NCI-H146 treated with DMSO at 0.1 percent for 48 hours (cell line): ENCODE measurements around the gene CSK.

Experiments used
- DNase-seq: peaks from one replicate; lab custom pipeline; 2025; ENCODE audit not compliant: unreplicated experiment; lab: John Stamatoyannopoulos, UW

Gene CSK

GRCh38 chr15:74841891-74842373 is 60.1 kb downstream of the CSK start:
- DNase-seq, result no peak

GRCh38 chr15:74842581-74843444 is 60.9 kb downstream of the CSK start, which contains the start of gene ULK3:
ULK3 (minus strand) TSS chr15:74843156; CDS start chr15:74843105, 51 bp downstream.
- peak; percentile 83 for DNase-seq

GRCh38 chr15:74843445-74843828 is 61.6 kb downstream of the CSK start:
- DNase-seq, result no peak

DNA sequence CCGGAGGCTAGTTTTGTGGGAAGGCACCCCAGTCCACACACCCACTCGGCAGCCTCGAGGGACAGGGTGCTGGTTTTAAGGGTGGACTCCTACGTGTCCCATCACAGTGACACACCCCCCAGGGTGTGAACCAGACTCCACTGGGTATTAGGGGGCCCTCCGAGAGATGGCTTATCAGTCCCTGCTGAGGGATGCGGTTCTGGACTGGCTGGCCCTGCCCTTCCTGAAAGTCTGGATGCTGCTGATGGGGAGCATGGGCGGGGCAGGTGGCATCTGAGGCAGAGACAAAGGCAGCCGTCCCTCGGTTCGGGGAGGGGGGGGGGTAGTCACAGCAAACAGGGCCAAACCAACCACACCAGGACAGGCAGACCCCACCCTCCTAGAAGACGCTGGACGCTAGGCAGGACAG is 62.0 kb downstream of the CSK start:
- no peak for DNase-seq

DNA sequence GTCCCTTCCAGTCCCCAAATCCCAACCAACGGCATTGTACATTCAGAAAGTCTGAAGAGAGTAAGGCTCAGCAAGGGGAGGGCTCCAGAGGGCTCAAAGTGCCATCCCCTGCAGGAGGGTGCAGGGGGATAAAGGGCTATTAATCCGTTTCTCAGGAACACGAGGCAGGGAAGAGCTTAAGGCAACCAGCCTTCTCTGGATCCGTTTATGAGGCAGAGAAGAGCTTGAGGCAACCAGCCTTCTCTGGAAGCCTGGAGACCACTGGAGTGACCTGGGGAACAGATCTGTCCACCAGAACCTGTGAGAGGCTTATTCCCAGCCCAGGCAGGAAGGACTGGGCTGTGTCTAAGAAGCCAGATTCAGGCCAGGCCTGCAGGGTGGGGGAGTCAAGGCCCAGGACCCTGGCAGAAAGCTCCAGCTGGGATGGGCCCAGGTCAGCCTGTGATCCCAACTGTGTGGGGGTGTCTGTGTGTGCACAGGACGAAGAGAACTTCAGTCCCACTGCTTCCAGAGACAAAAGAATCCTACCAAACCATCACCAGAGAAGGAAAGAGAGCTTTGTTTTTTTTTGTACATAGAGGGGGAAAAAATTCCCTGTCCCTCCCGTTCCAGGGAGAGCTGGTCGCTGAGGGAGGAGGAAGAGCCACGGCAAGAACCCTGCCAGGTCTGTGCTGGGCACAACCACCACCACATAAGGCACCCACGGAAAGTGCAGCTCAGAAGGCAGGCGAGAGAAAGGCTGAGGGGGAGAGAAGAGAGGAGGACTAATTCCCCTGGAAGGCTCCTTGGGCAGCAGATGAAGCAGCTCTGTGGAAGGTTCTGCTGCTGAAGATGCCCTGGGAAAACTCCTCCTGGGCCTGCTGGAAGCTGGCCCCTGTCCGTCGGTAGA is 62.7 kb downstream of the CSK start:
- DNase-seq, result no peak

DNA sequence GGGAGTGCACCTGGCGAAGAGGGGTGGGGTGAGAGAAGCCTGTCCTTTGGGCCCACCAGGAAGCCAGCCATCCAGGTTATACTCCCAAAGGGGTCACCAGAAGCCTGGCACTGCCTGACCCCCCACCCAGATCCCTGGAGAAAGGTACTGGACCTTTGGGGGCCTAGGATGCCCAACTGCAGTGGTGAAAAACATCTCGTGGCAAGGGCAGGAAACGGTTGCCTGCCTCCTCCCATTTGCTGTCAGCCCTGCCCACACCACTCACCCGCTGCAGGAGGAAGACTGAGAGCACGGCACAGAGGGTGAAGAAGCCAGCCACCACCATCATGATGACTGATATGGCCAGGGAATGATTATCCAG is 63.3 kb downstream of the CSK start:
- DNase-seq, result no peak

- no peak for DNase-seq
These were observed 63.7 kb downstream of the CSK start for GRCh38 chr15:74845581-74845980.

GRCh38 chr15:74847432-74847831 is 65.6 kb downstream of the CSK start:
- no peak for DNase-seq

GRCh38 chr15:74850393-74850792 is 68.5 kb downstream of the CSK start:
- DNase-seq, result no peak

- no peak for DNase-seq
These were observed 70.1 kb downstream of the CSK start for GRCh38 chr15:74851960-74852359.
